ENCODE measurements around the gene PTPN11. TPM values are rescaled to one million over a fixed set of nuclear protein-coding genes. Genes with fewer than 3 reads are reported as not detected.
"Not testable (repeated sequence)": the region's sequence is repeated elsewhere in the genome, so short reads cannot be mapped to it uniquely, and the experiment has no call there.

PTPN11 gene
- total RNA-seq, 1 experiment from 2014 or later = 153 TPM

GRCh38 chr12:112406519-112407488 is 11.9 kb upstream of the PTPN11 start:
- H3K36me3 ChIP-seq (ENCODE audit: control insufficient read depth, insufficient read depth, low read length) = peaks cover 10% of the 10 kb centered on the region
- Mint-ChIP-seq H3K36me3 (ENCODE audit: insufficient read depth, unreplicated experiment) (peaks cover 60% of the 10 kb centered on the region), H3K9me3 (ENCODE audit: unreplicated experiment) (no peaks in the 10 kb centered on the region), H3K4me3 (ENCODE audit: unreplicated experiment) (peak overlapping the region; percentile 99), H3K27me3 (ENCODE audit: insufficient read depth, unreplicated experiment) (no peaks in the 10 kb centered on the region), H3K4me1 (ENCODE audit: low read depth, unreplicated experiment) (no peaks in the 10 kb centered on the region), H3K27ac (ENCODE audit: unreplicated experiment) (no peak overlapping the region)
- BruUV-seq (replicated peaks) = no TSS peak
- intact Hi-C loops (cut with micrococcal nuclease; ENCODE audit: unreplicated experiment) = no loop called here
- H3K9me3 ChIP-seq = no peaks in the 10 kb centered on the region
- TF ChIP-seq CTCF (IDR thresholded peaks at IDR 0.05; ENCODE audit: insufficient read depth in 1 of 2, low read depth in 1 of 2, low read length in 1 of 2, severe bottlenecking in 1 of 2, unreplicated experiment in 1 of 2) = no peak
- no peak for DNase-seq
- POLR2A ChIA-PET = no interaction called here
- H3K4me1 ChIP-seq = peaks cover 12% of the 10 kb centered on the region
- CTCF ChIA-PET = no interaction called here
- H3K4me3 ChIP-seq (ENCODE audit: low read depth, low read length) = no peak overlapping the region
- no peaks in the 10 kb centered on the region for H3K27me3 ChIP-seq (replicated peaks; ENCODE audit: control insufficient read depth, insufficient read depth, low read length)

GRCh38 chr12:112407683-112408082 is 11.1 kb upstream of the PTPN11 start:
- H3K9me3 Mint-ChIP-seq (ENCODE audit: unreplicated experiment); H3K4me3 ChIP-seq (ENCODE audit: low read depth, low read length); H3K27me3 ChIP-seq (replicated peaks; ENCODE audit: control insufficient read depth, insufficient read depth, low read length); CTCF ChIA-PET; H3K36me3 ChIP-seq (ENCODE audit: control insufficient read depth, insufficient read depth, low read length); H3K4me1 Mint-ChIP-seq (ENCODE audit: low read depth, unreplicated experiment); DNase-seq; BruUV-seq (replicated peaks); POLR2A ChIA-PET; H3K27me3 Mint-ChIP-seq (ENCODE audit: insufficient read depth, unreplicated experiment); intact Hi-C loops (cut with micrococcal nuclease; ENCODE audit: unreplicated experiment); H3K9me3 ChIP-seq: not testable (repeated sequence)
- peaks cover 12% of the 10 kb centered on the region for H3K4me1 ChIP-seq
- Mint-ChIP-seq H3K4me3 (ENCODE audit: unreplicated experiment) (peak overlapping the region; percentile 99), H3K27ac (ENCODE audit: unreplicated experiment) (peak overlapping the region; percentile 100), H3K36me3 (ENCODE audit: insufficient read depth, unreplicated experiment) (peaks cover 60% of the 10 kb centered on the region)

GRCh38 chr12:112408621-112409020 is 10.1 kb upstream of the PTPN11 start:
- Mint-ChIP-seq H3K4me3 (ENCODE audit: unreplicated experiment) (peak overlapping the region; percentile 99), H3K4me1 (ENCODE audit: low read depth, unreplicated experiment) (no peaks in the 10 kb centered on the region), H3K27ac (ENCODE audit: unreplicated experiment) (peak overlapping the region; percentile 100), H3K9me3 (ENCODE audit: unreplicated experiment) (no peaks in the 10 kb centered on the region), H3K36me3 (ENCODE audit: insufficient read depth, unreplicated experiment) (peaks cover 60% of the 10 kb centered on the region), H3K27me3 (ENCODE audit: insufficient read depth, unreplicated experiment) (no peaks in the 10 kb centered on the region)
- Histone ChIP-seq H3K4me3 (ENCODE audit: low read depth, low read length) (peak overlapping the region; percentile 85), H3K9me3 (no peaks in the 10 kb centered on the region), H3K27me3 (replicated peaks; ENCODE audit: control insufficient read depth, insufficient read depth, low read length) (no peaks in the 10 kb centered on the region), H3K4me1 (peaks cover 12% of the 10 kb centered on the region), H3K36me3 (ENCODE audit: control insufficient read depth, insufficient read depth, low read length) (peaks cover 10% of the 10 kb centered on the region)
- CTCF ChIA-PET = no interaction called here
- intact Hi-C loops (cut with micrococcal nuclease; ENCODE audit: unreplicated experiment) = loop anchor here (1.0 kb wide), 1 partner anchor 10 kb away; the partner anchor contains the start of gene PTPN11
- POLR2A ChIA-PET = no interaction called here
- DNase-seq = no peak
- no TSS peak for BruUV-seq (replicated peaks)
- no peak for TF ChIP-seq CTCF (IDR thresholded peaks at IDR 0.05; ENCODE audit: insufficient read depth in 1 of 2, low read depth in 1 of 2, low read length in 1 of 2, severe bottlenecking in 1 of 2, unreplicated experiment in 1 of 2)
